Dermis microvascular lymphatic vessel endothelial cell (primary cell): ENCODE data around the gene CNPY3. TPM values are rescaled to one million over a fixed set of nuclear protein-coding genes. Genes with fewer than 3 reads are reported as not detected.

Experiments used
- DNase-seq, 2 donors: peaks; one replicate each; pipeline versions ENCODE4 v3.0.0 to v3.0.0-alpha.2; 2010; ENCODE audit warnings: low read depth in 2 of 2
- total RNA-seq: library from RNA; depleted of rRNA; stranded (reverse); fragments of >200 nt; gene quantifications from 2 replicates; pipeline ENCODE4 v1.2.1, GENCODE V29; 2014

The CNPY3 gene
- total RNA-seq, 1 donor from 2014 or later: 15.5 TPM

DNA sequence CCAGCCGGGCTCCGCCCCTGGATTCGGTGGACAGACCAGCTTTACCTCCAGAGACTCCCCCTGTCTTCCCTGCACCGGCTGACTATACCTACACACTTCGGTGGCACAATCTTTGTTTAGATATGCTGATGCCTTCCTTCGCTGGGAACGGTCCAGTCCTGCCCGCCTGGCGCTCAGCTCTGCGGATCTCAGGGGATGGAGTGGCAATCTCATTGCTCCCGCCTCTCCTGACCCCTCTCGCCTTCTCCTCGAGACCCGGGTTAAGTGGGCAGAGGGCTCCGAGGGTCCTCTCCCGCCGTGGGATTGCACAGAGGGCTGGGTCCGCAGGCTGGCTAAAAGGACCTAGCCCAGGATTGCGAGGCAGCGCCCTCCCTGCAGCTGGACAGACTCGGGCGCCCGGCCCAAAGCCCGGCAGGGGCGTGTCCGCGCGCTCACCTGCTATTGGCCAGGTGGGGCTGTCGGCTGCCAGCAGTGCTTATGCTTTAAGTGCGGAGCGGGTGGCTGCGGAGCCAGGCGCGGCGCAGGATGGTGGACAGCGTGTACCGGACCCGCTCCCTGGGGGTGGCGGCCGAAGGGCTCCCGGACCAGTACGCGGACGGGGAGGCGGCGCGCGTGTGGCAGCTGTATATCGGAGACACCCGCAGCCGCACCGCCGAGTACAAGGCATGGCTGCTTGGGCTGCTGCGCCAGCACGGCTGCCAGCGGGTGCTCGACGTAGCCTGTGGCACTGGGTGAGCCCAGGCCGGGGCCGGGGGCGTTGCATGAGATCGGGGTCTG, 31.2 kb downstream of the CNPY3 start, which contains the start of gene GNMT:
TSS of gene GNMT (plus strand) at position 512 of the 777 bp plus-strand sequence. CDS start at position 526, 14 bp downstream.
- peak in 1 of 2 donors; percentile 67 for DNase-seq

GRCh38 chr6:42961020-42961470, 31.8 kb downstream of the CNPY3 start:
- no peak for DNase-seq

- DNase-seq: no peak
Measured at GRCh38 chr6:42962096-42962495, 32.8 kb downstream of the CNPY3 start.

DNA sequence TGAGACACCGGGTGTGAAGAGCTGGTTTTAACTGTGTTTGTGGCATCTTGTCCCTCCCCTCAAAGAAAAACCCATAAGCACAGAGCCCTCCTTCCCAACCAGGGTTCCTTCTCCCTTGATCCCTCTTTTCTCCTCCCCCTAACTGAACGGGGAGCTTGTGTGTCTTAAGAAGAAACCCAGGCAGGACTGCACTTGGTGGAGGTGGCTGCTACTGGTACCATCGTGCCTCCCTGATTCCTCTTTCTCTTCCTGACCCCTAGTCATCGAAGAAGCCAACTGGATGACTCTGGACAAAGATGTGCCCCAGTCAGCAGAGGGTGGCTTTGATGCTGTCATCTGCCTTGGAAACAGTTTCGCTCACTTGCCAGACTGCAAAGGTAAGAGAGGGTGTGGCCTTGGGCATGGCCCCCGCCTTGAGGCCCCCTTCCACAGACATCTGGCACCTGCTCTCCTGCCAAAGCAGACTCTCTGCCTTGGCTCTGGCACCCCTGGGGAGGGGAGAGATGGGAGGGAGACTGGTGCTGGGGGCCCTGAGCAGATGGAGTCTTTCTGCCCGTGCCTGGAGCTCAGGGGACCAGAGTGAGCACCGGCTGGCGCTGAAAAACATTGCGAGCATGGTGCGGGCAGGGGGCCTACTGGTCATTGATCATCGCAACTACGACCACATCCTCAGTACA, 33.4 kb downstream of the CNPY3 start:
- no peak for DNase-seq

DNA sequence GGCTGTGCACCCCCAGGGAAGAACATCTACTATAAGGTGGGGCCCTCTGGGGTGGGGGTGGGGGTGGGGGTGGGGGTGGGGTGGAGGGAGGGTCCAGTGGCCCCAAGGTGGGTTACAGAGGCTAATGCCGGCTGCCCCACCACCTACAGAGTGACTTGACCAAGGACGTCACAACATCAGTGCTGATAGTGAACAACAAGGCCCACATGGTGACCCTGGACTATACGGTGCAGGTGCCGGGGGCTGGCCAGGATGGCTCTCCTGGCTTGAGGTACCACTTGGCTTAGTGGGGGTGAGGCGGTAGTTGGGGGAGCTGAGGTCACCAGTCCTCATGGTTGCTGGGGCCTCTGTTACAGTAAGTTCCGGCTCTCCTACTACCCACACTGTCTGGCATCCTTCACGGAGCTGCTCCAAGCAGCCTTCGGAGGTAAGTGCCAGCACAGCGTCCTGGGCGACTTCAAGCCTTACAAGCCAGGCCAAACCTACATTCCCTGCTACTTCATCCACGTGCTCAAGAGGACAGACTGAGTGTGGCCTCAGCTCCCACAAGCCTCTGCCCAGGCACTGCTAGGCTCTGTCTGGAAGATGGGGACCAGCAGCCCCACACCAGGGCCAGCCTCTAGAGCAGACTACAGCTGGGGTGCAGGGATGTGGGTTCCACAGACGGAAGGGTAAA, 34.0 kb downstream of the CNPY3 start:
- DNase-seq: no peak

- DNase-seq: peak in 1 of 2 donors; percentile 67
Measured at GRCh38 chr6:42963855-42964605, 34.8 kb downstream of the CNPY3 start.

GRCh38 chr6:42966571-42966970, 37.3 kb downstream of the CNPY3 start:
- DNase-seq: no peak

- no peak for DNase-seq
Measured at GRCh38 chr6:42967228-42967627, 37.9 kb downstream of the CNPY3 start.

DNA sequence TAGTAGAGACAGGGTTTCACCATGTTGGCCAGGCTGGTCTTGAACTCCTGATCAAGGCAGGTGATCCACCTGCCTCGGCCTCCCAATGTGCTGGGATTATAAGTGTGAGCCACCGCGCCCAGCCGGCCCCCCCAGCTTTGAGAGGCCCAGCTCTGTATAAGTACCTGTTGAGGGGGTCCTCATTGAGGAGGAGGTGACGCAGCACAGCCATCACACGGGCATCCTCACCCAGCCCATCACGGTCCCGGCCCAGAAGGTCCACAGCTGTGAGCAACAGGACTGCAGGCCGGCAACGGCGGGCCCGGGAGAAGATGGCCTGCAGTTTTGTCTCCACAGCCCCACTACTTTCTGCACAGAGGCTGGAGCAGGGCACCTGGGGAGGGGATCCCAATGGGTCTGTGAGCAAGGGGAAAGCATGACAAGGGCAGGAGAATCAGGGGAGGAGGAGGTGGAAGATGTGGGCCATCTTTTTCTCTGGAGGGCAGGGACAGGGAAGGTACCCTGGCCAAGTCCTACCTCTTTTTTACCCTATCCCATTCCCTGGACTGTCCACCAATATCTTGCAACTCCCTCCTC, 38.9 kb downstream of the CNPY3 start:
- no peak for DNase-seq

DNA sequence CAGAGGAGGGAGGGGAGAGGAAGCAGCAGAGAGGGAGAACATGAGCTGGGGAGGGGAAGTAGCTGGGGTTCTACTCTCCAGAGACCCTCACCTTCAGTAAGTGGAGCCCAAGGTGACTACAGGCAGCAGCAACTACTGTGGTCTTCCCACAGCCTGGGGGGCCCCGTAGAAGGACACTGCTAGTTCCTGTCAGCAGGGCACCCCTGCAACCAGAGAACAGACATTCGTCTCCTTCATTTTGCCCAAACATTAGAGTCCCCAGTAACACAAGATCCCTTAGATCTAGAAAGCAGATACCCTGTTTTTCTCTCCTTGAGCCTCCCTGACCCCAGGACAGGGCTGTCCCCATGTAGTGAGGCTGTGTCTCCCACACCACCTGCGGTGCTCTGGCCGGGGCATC, 39.5 kb downstream of the CNPY3 start:
- DNase-seq: no peak

- no peak for DNase-seq
Measured at GRCh38 chr6:42969431-42969830, 40.2 kb downstream of the CNPY3 start.

- no peak for DNase-seq
Measured at GRCh38 chr6:42969934-42970333, 40.7 kb downstream of the CNPY3 start.

- peak in 1 of 2 donors; percentile 41 for DNase-seq
Measured at GRCh38 chr6:42970871-42971612, 41.8 kb downstream of the CNPY3 start.

DNA sequence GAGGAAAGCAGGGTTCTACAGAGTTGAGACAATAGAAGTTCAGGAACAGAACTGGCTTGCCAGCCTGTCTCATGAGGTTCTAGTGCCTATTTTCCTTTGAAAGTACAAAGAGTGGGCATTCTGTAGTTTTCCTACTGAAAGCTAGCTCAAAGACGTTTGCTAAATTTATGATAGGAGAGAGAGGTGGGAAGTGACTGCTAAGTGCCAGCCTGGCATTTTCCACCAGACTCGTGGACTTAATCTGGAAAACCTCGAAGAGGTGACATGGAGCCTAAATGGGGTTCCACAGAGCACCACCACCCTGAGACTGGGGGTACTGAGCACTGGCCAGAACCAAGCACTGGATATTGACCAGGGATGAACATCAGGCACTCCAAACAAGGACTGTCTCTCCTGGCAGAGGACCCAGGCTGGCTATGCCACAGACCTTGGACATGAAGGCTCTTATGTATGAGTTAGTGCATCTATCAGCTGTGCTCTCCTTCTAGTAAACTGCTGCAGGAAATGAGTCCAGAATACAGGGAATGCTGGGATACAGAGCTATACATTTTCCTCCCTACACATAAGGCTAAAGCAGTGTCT, 42.6 kb downstream of the CNPY3 start:
- DNase-seq: no peak

DNA sequence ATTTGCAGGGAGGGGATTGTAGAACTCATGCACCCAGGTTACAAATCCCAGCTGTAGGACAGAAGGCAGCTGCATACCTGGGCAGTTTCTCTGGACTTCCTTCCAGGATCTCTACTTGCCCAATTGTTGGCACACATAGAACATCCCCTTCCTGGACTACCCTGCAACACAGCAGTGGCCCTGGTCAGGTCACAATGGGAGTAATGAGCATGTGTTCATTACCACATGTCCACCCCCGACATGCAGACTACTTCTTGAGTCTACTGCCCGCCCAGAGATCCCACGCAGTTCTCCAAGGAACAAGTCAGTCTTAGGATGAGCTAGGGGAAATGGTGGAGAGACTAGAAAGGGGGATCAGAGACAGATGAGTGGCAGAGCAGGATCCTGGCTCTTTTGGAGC, 44.6 kb downstream of the CNPY3 start:
- no peak for DNase-seq

- DNase-seq: no peak
Measured at GRCh38 chr6:42974919-42975505, 45.7 kb downstream of the CNPY3 start.

DNA sequence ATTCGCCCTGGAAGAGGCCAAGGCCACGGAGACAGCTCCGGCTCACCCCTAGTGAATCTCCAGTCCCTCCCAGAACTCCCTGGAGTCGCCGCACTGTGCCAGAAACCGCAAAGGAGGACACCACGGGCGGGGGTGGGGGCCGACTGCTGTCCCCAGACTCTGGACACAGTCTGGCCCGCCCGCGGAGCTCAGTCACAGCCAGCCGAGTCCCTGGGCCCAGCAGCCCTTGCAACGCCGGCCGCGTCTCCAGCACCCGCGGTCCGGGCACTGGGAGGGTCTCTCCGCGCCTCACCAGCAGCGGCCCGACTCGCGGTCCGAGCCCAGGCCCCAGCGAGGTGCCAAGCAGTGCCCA, 49.2 kb downstream of the CNPY3 start:
- peak in 1 of 2 donors; percentile 34 for DNase-seq

GRCh38 chr6:42978839-42979522, 49.7 kb downstream of the CNPY3 start, which contains the start of gene PEX6:
PEX6 (minus strand) TSS chr6:42979181; CDS start chr6:42979150, 31 bp downstream.
- DNase-seq: peak; percentile 48 to 82
